ENCODE results near the gene LMO7. TPM values are rescaled to one million over a fixed set of nuclear protein-coding genes. Genes with fewer than 3 reads are reported as not detected.
"Not testable (repeated sequence)": the region's sequence is repeated elsewhere in the genome, so short reads cannot be mapped to it uniquely, and the experiment has no call there.

Gene LMO7
- total and polyA plus RNA-seq, 4 donors, result 10.8 to 32.0 (median 20.3) TPM

GRCh38 chr13:75787249-75787928 is 151.3 kb downstream of the LMO7 start:
- H3K27ac ChIP-seq (ENCODE audit: low read depth, low read length), result no peak overlapping the region
- no peak overlapping the region for H3K4me3 ChIP-seq (ENCODE audit: low read depth, low read length)
- H3K9me3 ChIP-seq (ENCODE audit: control insufficient read depth, insufficient read depth, low read length), result no peaks in the 10 kb centered on the region
- peak in 1 of 6 donors; percentile 32 for DNase-seq (ENCODE audit: low read depth in 4 of 6, low spot score in 6 of 6)
- H3K36me3 ChIP-seq (ENCODE audit: control insufficient read depth, insufficient read depth, low read length), result no peaks in the 10 kb centered on the region
- H3K27me3 ChIP-seq (ENCODE audit: control insufficient read depth, insufficient read depth, low read length), result no peaks in the 10 kb centered on the region
- no peaks in the 10 kb centered on the region for H3K4me1 ChIP-seq (ENCODE audit: control insufficient read depth, insufficient read depth, low read length)
- no CpG with 5 or more reads among the region's 7 CpGs for WGBS (ENCODE audit: insufficient coverage)

GRCh38 chr13:75788481-75788981 is 152.4 kb downstream of the LMO7 start:
- H3K4me3 ChIP-seq (ENCODE audit: low read depth, low read length), result no peak overlapping the region
- H3K4me1 ChIP-seq (ENCODE audit: control insufficient read depth, insufficient read depth, low read length), result no peaks in the 10 kb centered on the region
- H3K36me3 ChIP-seq (ENCODE audit: control insufficient read depth, insufficient read depth, low read length), result no peaks in the 10 kb centered on the region
- DNase-seq (ENCODE audit: low read depth in 4 of 6, low spot score in 6 of 6), result no peak
- WGBS (ENCODE audit: insufficient coverage), result 100% methylated on average over 1 of the region's 3 CpGs
- no peaks in the 10 kb centered on the region for H3K9me3 ChIP-seq (ENCODE audit: control insufficient read depth, insufficient read depth, low read length)
- H3K27ac ChIP-seq (ENCODE audit: low read depth, low read length), result no peak overlapping the region
- H3K27me3 ChIP-seq (ENCODE audit: control insufficient read depth, insufficient read depth, low read length), result no peaks in the 10 kb centered on the region

DNA sequence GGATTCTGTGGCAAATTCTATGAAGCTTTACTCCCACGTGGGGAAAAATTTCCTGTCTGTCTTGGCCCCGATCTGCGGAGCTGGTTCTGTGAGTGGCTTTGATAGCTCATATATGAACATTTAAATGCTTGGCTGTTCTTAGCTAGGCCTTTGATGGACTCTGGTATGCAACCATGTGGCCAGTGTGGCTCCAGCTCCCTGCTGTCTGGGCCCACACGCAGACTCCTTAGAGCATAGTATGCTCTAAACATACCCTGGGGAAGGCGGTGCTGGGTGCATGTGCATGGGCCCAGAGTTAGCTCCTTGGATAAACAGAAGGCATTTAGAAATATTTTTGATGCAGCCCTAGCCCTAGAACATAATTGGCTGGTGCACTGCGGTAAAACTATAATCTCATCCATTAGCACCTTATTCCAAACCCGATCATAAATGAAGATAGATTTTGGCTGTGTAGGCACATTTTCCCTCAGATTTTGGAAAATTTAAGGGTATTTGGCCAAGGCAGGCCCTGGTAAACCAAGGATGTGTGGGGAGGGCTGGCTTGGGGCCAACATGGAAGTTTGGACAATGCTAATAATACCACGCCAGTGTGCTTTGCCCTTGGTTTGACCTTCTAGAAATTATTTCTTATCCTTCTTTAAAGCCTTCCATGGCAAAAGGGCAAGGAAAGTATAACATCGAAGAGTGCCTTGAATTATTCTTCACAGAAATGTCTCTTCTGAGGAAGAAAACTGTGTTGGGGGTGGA is 153.5 kb downstream of the LMO7 start:
- Histone ChIP-seq H3K4me3 (ENCODE audit: low read depth, low read length) (no peak overlapping the region), H3K27ac (ENCODE audit: low read depth, low read length) (no peak overlapping the region), H3K4me1 (ENCODE audit: control insufficient read depth, insufficient read depth, low read length) (no peaks in the 10 kb centered on the region), H3K36me3 (ENCODE audit: control insufficient read depth, insufficient read depth, low read length) (no peaks in the 10 kb centered on the region), H3K27me3 (ENCODE audit: control insufficient read depth, insufficient read depth, low read length) (no peaks in the 10 kb centered on the region), H3K9me3 (ENCODE audit: control insufficient read depth, insufficient read depth, low read length) (no peaks in the 10 kb centered on the region)
- WGBS (ENCODE audit: insufficient coverage), result 96% methylated on average over 4 of the region's 9 CpGs
- DNase-seq (ENCODE audit: low read depth in 4 of 6, low spot score in 6 of 6), result no peak

DNA sequence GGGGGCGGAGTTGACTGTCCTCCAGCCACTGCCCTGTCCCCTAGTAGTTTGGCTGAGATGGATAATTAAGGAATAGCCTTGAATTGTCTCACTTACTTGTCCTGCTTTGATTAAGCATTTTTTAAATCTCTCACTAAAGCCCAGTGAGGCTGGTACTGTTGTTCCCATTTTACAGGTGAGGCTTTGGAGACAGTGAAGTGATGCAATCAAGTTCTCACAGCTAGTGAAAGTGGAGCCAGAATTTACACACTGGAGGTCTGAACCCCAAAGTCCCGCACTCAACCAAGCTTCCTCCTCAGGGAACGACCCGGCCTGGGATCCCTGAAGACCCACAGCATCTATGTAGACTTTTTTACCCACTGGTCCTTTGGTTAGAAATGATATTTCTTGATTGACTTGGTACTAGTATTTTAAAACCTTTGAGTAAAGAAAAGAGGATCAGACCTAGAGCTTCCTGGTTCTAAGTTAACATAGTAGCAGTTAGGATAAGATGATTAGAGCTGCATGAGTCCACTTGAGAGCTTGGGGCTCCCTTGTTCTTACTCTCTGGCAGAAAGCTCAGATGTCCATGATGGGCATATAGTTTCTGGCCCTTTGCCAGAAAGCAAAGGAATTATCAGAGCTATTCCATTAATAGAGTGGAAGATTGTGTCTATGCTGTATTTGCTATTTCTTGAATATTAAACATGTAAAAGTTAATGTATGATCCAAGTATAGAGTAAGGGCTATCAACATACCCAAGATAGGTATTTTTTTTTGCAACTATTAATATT is 154.3 kb downstream of the LMO7 start:
- no peaks in the 10 kb centered on the region for H3K36me3 ChIP-seq (ENCODE audit: control insufficient read depth, insufficient read depth, low read length)
- WGBS (ENCODE audit: insufficient coverage), result no CpG with 5 or more reads among the region's 4 CpGs
- H3K27me3 ChIP-seq (ENCODE audit: control insufficient read depth, insufficient read depth, low read length), result no peaks in the 10 kb centered on the region
- no peak for DNase-seq (ENCODE audit: low read depth in 4 of 6, low spot score in 6 of 6)
- H3K4me3 ChIP-seq (ENCODE audit: low read depth, low read length), result no peak overlapping the region
- H3K27ac ChIP-seq (ENCODE audit: low read depth, low read length), result no peak overlapping the region
- no peaks in the 10 kb centered on the region for H3K9me3 ChIP-seq (ENCODE audit: control insufficient read depth, insufficient read depth, low read length)
- H3K4me1 ChIP-seq (ENCODE audit: control insufficient read depth, insufficient read depth, low read length), result no peaks in the 10 kb centered on the region

- Histone ChIP-seq H3K9me3 (ENCODE audit: control insufficient read depth, insufficient read depth, low read length) (no peaks in the 10 kb centered on the region), H3K27me3 (ENCODE audit: control insufficient read depth, insufficient read depth, low read length) (no peaks in the 10 kb centered on the region), H3K4me1 (ENCODE audit: control insufficient read depth, insufficient read depth, low read length) (no peaks in the 10 kb centered on the region), H3K4me3 (ENCODE audit: low read depth, low read length) (no peak overlapping the region), H3K36me3 (ENCODE audit: control insufficient read depth, insufficient read depth, low read length) (no peaks in the 10 kb centered on the region), H3K27ac (ENCODE audit: low read depth, low read length) (no peak overlapping the region)
- WGBS (ENCODE audit: insufficient coverage), result no CpG with 5 or more reads among the region's 3 CpGs
- DNase-seq (ENCODE audit: low read depth in 4 of 6, low spot score in 6 of 6), result no peak
These were observed 156.5 kb downstream of the LMO7 start for GRCh38 chr13:75792526-75793187.

DNA sequence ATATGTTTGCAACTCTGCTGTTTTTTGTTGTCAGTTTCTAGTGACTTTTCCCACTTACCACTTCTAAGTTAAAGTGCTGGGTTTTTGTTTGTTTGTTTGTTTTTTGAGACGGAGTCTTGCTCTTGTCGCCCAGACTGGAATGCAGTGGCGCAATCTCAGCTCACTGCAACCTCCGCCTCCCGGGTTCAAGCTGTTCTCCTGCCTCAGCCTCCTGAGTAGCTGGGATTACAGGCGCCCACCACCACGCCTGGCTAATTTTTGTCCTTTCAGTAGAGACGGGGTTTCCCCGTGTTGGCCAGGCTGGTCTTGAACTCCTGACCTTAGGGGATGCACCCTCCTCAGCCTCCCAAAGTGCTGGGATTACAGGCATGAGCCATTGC is 157.0 kb downstream of the LMO7 start:
- DNase-seq (ENCODE audit: low read depth in 4 of 6, low spot score in 6 of 6); H3K36me3 ChIP-seq (ENCODE audit: control insufficient read depth, insufficient read depth, low read length); H3K4me1 ChIP-seq (ENCODE audit: control insufficient read depth, insufficient read depth, low read length); H3K27me3 ChIP-seq (ENCODE audit: control insufficient read depth, insufficient read depth, low read length); H3K9me3 ChIP-seq (ENCODE audit: control insufficient read depth, insufficient read depth, low read length); H3K4me3 ChIP-seq (ENCODE audit: low read depth, low read length); H3K27ac ChIP-seq (ENCODE audit: low read depth, low read length): not testable (repeated sequence)
- WGBS (ENCODE audit: insufficient coverage), result 91% methylated on average over 8 of the region's 9 CpGs

GRCh38 chr13:75794663-75795062 is 158.5 kb downstream of the LMO7 start:
- no peaks in the 10 kb centered on the region for H3K27me3 ChIP-seq (ENCODE audit: control insufficient read depth, insufficient read depth, low read length)
- H3K9me3 ChIP-seq (ENCODE audit: control insufficient read depth, insufficient read depth, low read length), result no peaks in the 10 kb centered on the region
- no peaks in the 10 kb centered on the region for H3K36me3 ChIP-seq (ENCODE audit: control insufficient read depth, insufficient read depth, low read length)
- no peak overlapping the region for H3K4me3 ChIP-seq (ENCODE audit: low read depth, low read length)
- H3K4me1 ChIP-seq (ENCODE audit: control insufficient read depth, insufficient read depth, low read length), result no peaks in the 10 kb centered on the region
- WGBS (ENCODE audit: insufficient coverage), result no CpG with 5 or more reads among the region's 1 CpG
- H3K27ac ChIP-seq (ENCODE audit: low read depth, low read length), result no peak overlapping the region
- no peak for DNase-seq (ENCODE audit: low read depth in 4 of 6, low spot score in 6 of 6)

GRCh38 chr13:75795274-75795673 is 159.1 kb downstream of the LMO7 start:
- 100% methylated on average over 1 of the region's 2 CpGs for WGBS (ENCODE audit: insufficient coverage)
- Histone ChIP-seq H3K27ac (ENCODE audit: low read depth, low read length) (no peak overlapping the region), H3K9me3 (ENCODE audit: control insufficient read depth, insufficient read depth, low read length) (no peaks in the 10 kb centered on the region), H3K36me3 (ENCODE audit: control insufficient read depth, insufficient read depth, low read length) (no peaks in the 10 kb centered on the region), H3K4me1 (ENCODE audit: control insufficient read depth, insufficient read depth, low read length) (no peaks in the 10 kb centered on the region), H3K27me3 (ENCODE audit: control insufficient read depth, insufficient read depth, low read length) (no peaks in the 10 kb centered on the region), H3K4me3 (ENCODE audit: low read depth, low read length) (no peak overlapping the region)
- DNase-seq (ENCODE audit: low read depth in 4 of 6, low spot score in 6 of 6), result no peak

- DNase-seq (ENCODE audit: low read depth in 4 of 6, low spot score in 6 of 6), result no peak
- H3K36me3 ChIP-seq (ENCODE audit: control insufficient read depth, insufficient read depth, low read length), result no peaks in the 10 kb centered on the region
- no peak overlapping the region for H3K4me3 ChIP-seq (ENCODE audit: low read depth, low read length)
- H3K27ac ChIP-seq (ENCODE audit: low read depth, low read length), result no peak overlapping the region
- H3K27me3 ChIP-seq (ENCODE audit: control insufficient read depth, insufficient read depth, low read length), result no peaks in the 10 kb centered on the region
- H3K4me1 ChIP-seq (ENCODE audit: control insufficient read depth, insufficient read depth, low read length), result no peaks in the 10 kb centered on the region
- WGBS (ENCODE audit: insufficient coverage), result no CpG with 5 or more reads among the region's 5 CpGs
- H3K9me3 ChIP-seq (ENCODE audit: control insufficient read depth, insufficient read depth, low read length), result no peaks in the 10 kb centered on the region
These were observed 160.7 kb downstream of the LMO7 start for GRCh38 chr13:75796825-75797224.
